IPS-20b (cell line): Measurements from ENCODE around the gene LITAF.
A peak's percentile ranks its signal among the peaks of the same experiment; 100 is the strongest.

Experiments used
- H3K27ac ChIP-seq: one replicate; pipeline ENCODE4 v1.5.1; 2013; ENCODE audit warnings: low read length
- H3K27me3 ChIP-seq: 2 replicates; pipeline ENCODE4 v1.6.1; 2013; ENCODE audit warnings: mild to moderate bottlenecking, low read length, inconsistent platforms; ENCODE audit not compliant: insufficient read depth
- H3K36me3 ChIP-seq: 2 replicates; pipeline ENCODE4 v1.6.1; 2013; ENCODE audit warnings: low read depth, mild to moderate bottlenecking, inconsistent platforms, low read length, moderate library complexity; ENCODE audit not compliant: insufficient read depth
- H3K4me1 ChIP-seq: 2 replicates; pipeline ENCODE4 v1.6.1; 2013; ENCODE audit warnings: mild to moderate bottlenecking, control low read depth, inconsistent platforms, low read length, moderate library complexity; ENCODE audit not compliant: insufficient read depth
- H3K4me3 ChIP-seq: 2 replicates; pipeline ENCODE4 v1.5.1; 2013; ENCODE audit warnings: mild to moderate bottlenecking, low read length, inconsistent platforms
- H3K9ac ChIP-seq: 2 replicates; pipeline ENCODE4 v1.6.1; 2013; ENCODE audit warnings: low read depth, mild to moderate bottlenecking, inconsistent platforms, low read length, moderate library complexity
- H3K9me3 ChIP-seq: 2 replicates; pipeline ENCODE4 v1.6.1; 2013; ENCODE audit warnings: mild to moderate bottlenecking, low read depth, low read length, inconsistent platforms; ENCODE audit not compliant: insufficient read depth

LITAF gene

GRCh38 chr16:11586856-11587642 is at the start of gene LITAF:
Gene LITAF (minus strand): TSS chr16:11586919. CDS start chr16:11556730, 30,189 bp downstream.
- H3K27ac ChIP-seq: peak within 1 kb of the TSS; percentile 48
- peaks cover 31% of the 10 kb centered on the region; the same call in 1 of the 2 replicates for H3K27me3 ChIP-seq
- no peaks in the 10 kb centered on the region for H3K36me3 ChIP-seq
- H3K4me1 ChIP-seq: peaks cover 35% of the 10 kb centered on the region
- H3K9me3 ChIP-seq: no peaks in the 10 kb centered on the region
- H3K9ac ChIP-seq: peak within 1 kb of the TSS; percentile 84; the same call in 1 of the 2 replicates
- H3K4me3 ChIP-seq: peak within 1 kb of the TSS; percentile 80

- peak overlapping the region; percentile 66 for H3K27ac ChIP-seq
- no peaks in the 10 kb centered on the region for H3K36me3 ChIP-seq
- peak overlapping the region; percentile 73 for H3K9ac ChIP-seq
- peak overlapping the region; percentile 61; the same call in 1 of the 2 replicates for H3K4me3 ChIP-seq
- H3K27me3 ChIP-seq: no peaks in the 10 kb centered on the region
- peaks cover 9% of the 10 kb centered on the region; the same call in 1 of the 2 replicates for H3K4me1 ChIP-seq
- H3K9me3 ChIP-seq: no peaks in the 10 kb centered on the region
Measured at GRCh38 chr16:11636172-11636721, 49.5 kb upstream of the LITAF start.

- H3K27me3 ChIP-seq: no peaks in the 10 kb centered on the region
- H3K4me3 ChIP-seq: peak overlapping the region; percentile 61; the same call in 1 of the 2 replicates
- peaks cover 9% of the 10 kb centered on the region; the same call in 1 of the 2 replicates for H3K4me1 ChIP-seq
- H3K9ac ChIP-seq: peak overlapping the region; percentile 73
- H3K27ac ChIP-seq: peak overlapping the region; percentile 66
- H3K9me3 ChIP-seq: no peaks in the 10 kb centered on the region
- H3K36me3 ChIP-seq: no peaks in the 10 kb centered on the region
Measured at GRCh38 chr16:11635679-11636171, 49.0 kb upstream of the LITAF start.

- no peaks in the 10 kb centered on the region for H3K27me3 ChIP-seq
- peak overlapping the region; percentile 73; the same call in 1 of the 2 replicates for H3K9ac ChIP-seq
- no peaks in the 10 kb centered on the region for H3K9me3 ChIP-seq
- peak overlapping the region; percentile 66 for H3K27ac ChIP-seq
- no peaks in the 10 kb centered on the region for H3K36me3 ChIP-seq
- peaks cover 9% of the 10 kb centered on the region; the same call in 1 of the 2 replicates for H3K4me1 ChIP-seq
- no peak overlapping the region for H3K4me3 ChIP-seq
Measured at GRCh38 chr16:11635113-11635652, 48.5 kb upstream of the LITAF start.

GRCh38 chr16:11634312-11634711 is 47.6 kb upstream of the LITAF start:
- Histone ChIP-seq H3K27me3 (no peaks in the 10 kb centered on the region), H3K4me1 (peaks cover 9% of the 10 kb centered on the region; the same call in 1 of the 2 replicates), H3K4me3 (no peak overlapping the region), H3K27ac (no peak overlapping the region), H3K9me3 (no peaks in the 10 kb centered on the region), H3K9ac (no peak overlapping the region), H3K36me3 (no peaks in the 10 kb centered on the region)

GRCh38 chr16:11633113-11633512 is 46.4 kb upstream of the LITAF start:
- H3K27ac ChIP-seq: no peak overlapping the region
- peaks cover 9% of the 10 kb centered on the region; the same call in 1 of the 2 replicates for H3K4me1 ChIP-seq
- no peaks in the 10 kb centered on the region for H3K9me3 ChIP-seq

GRCh38 chr16:11632455-11632939 is 45.8 kb upstream of the LITAF start:
- Histone ChIP-seq H3K36me3 (no peaks in the 10 kb centered on the region), H3K27me3 (no peaks in the 10 kb centered on the region), H3K27ac (no peak overlapping the region), H3K4me1 (peaks cover 9% of the 10 kb centered on the region; the same call in 1 of the 2 replicates), H3K9me3 (no peaks in the 10 kb centered on the region), H3K9ac (peak overlapping the region; percentile 44; the same call in 1 of the 2 replicates), H3K4me3 (no peak overlapping the region)

More at GRCh38 chr16:11633113-11633512, 46.4 kb upstream of the LITAF start:
- Histone ChIP-seq H3K27me3 (no peaks in the 10 kb centered on the region), H3K9ac (no peak overlapping the region), H3K36me3 (no peaks in the 10 kb centered on the region), H3K4me3 (no peak overlapping the region)

GRCh38 chr16:11631214-11631613 is 44.5 kb upstream of the LITAF start:
- peaks cover 9% of the 10 kb centered on the region; the same call in 1 of the 2 replicates for H3K4me1 ChIP-seq
- H3K4me3 ChIP-seq: no peak overlapping the region
- H3K27me3 ChIP-seq: no peaks in the 10 kb centered on the region
- no peak overlapping the region for H3K27ac ChIP-seq
- no peaks in the 10 kb centered on the region for H3K9me3 ChIP-seq
- H3K9ac ChIP-seq: no peak overlapping the region
- no peaks in the 10 kb centered on the region for H3K36me3 ChIP-seq

- no peak overlapping the region for H3K27ac ChIP-seq
- H3K9ac ChIP-seq: no peak overlapping the region
Measured at GRCh38 chr16:11630768-11631056, 44.0 kb upstream of the LITAF start.

GRCh38 chr16:11630046-11630767 is 43.5 kb upstream of the LITAF start:
- H3K9ac ChIP-seq: no peak overlapping the region
- H3K27me3 ChIP-seq: no peaks in the 10 kb centered on the region
- H3K9me3 ChIP-seq: no peaks in the 10 kb centered on the region
- peaks cover under 1% of the 10 kb centered on the region; the same call in 1 of the 2 replicates for H3K4me1 ChIP-seq
- no peak overlapping the region for H3K4me3 ChIP-seq
- H3K27ac ChIP-seq: no peak overlapping the region
- H3K36me3 ChIP-seq: no peaks in the 10 kb centered on the region

More at GRCh38 chr16:11630768-11631056, 44.0 kb upstream of the LITAF start:
- H3K27me3 ChIP-seq: no peaks in the 10 kb centered on the region
- H3K36me3 ChIP-seq: no peaks in the 10 kb centered on the region
- peaks cover 5% of the 10 kb centered on the region; the same call in 1 of the 2 replicates for H3K4me1 ChIP-seq
- H3K9me3 ChIP-seq: no peaks in the 10 kb centered on the region
- H3K4me3 ChIP-seq: no peak overlapping the region
